H1 (cell line): ENCODE measurements around the gene OBSL1. TPM values are rescaled to one million over a fixed set of nuclear protein-coding genes. Genes with fewer than 3 reads are reported as not detected.

Experiments used
- CTCF ChIA-PET: fragments of 300-600 bp; sonication (Branson Sonifier 250); formaldehyde crosslinking; loops from one replicate; lab custom pipeline; 2021; ENCODE audit not compliant: partially characterized antibody; lab: Charles Lee
- POLR2A ChIA-PET: fragments of 300-600 bp; sonication (Branson Sonifier 250); formaldehyde crosslinking; loops from one replicate; lab custom pipeline; 2021; ENCODE audit warnings: inconsistent platforms; ENCODE audit not compliant: partially characterized antibody; lab: Charles Lee
- DNase-seq, 2 experiments: peaks; one replicate each; pipeline versions ENCODE4 v3.0.0 to v3.0.0-alpha.2; 2010 to 2022; ENCODE audit warnings: low spot score in 2 of 2, low read depth in 1 of 2, mixed read lengths in 1 of 2
- FAIRE-seq: peaks from 2 replicates; lab custom pipeline; 2011; peaks lifted over from hg19 to GRCh38; lab: Jason Lieb, UNC
- H2AFZ ChIP-seq: 2 replicates; pipeline ENCODE4 v1.8.1; 2012; ENCODE audit warnings: low read length, inconsistent platforms
- H2AK5ac ChIP-seq: 2 replicates; pipeline ENCODE4 v1.6.1; 2013; ENCODE audit warnings: low read depth, low read length
- H2BK120ac ChIP-seq: replicated peaks from 2 replicates; pipeline ENCODE3; 2013; ENCODE audit warnings: low read depth, low read length, inconsistent platforms
- H2BK12ac ChIP-seq: 2 replicates; pipeline ENCODE4 v1.6.1; 2013; ENCODE audit warnings: low read depth, low read length
- H2BK15ac ChIP-seq: 2 replicates; pipeline ENCODE4 v1.6.1; 2013; ENCODE audit warnings: low read length
- H2BK20ac ChIP-seq: 2 replicates; pipeline ENCODE4 v1.6.1; 2013; ENCODE audit warnings: low read length
- H2BK5ac ChIP-seq: 2 replicates; pipeline ENCODE4 v1.6.1; 2013; ENCODE audit warnings: low read depth, low read length
- H3K14ac ChIP-seq: 2 replicates; pipeline ENCODE4 v1.6.1; 2013; ENCODE audit warnings: inconsistent platforms; ENCODE audit not compliant: insufficient read length
- H3K18ac ChIP-seq: 2 replicates; pipeline ENCODE4 v1.6.1; 2013; ENCODE audit warnings: low read length; ENCODE audit errors: extremely low read depth
- H3K23ac ChIP-seq: 2 replicates; pipeline ENCODE4 v1.6.1; 2013; ENCODE audit warnings: inconsistent platforms; ENCODE audit not compliant: insufficient read length
- H3K23me2 ChIP-seq: 2 replicates; pipeline ENCODE4 v1.6.1; 2013; ENCODE audit warnings: low read depth, low read length
- H3K27ac ChIP-seq: 2 replicates; pipeline ENCODE4 v1.6.1; 2011; ENCODE audit warnings: low read depth, low read length, inconsistent platforms
- H3K27me3 ChIP-seq, 4 experiments: replicated peaks in 1 of 4; 1 replicate in 1 of 4; 2 replicates in 3 of 4; pipeline versions ENCODE4 v1.6.1 to v1.8.1; 2011 to 2013; ENCODE audit warnings: low read length in 3 of 4, mild to moderate bottlenecking in 3 of 4, inconsistent platforms in 2 of 4, mixed read lengths in 2 of 4, moderate library complexity in 1 of 4; ENCODE audit not compliant: control insufficient read depth in 3 of 4, insufficient read depth in 3 of 4; ENCODE audit errors: extremely low read depth in 1 of 4
- H3K36me3 ChIP-seq, 4 experiments: 2 replicates each; pipeline versions ENCODE4 v1.6.1 to v1.8.1; 2011 to 2013; ENCODE audit warnings: mild to moderate bottlenecking in 4 of 4, low read length in 3 of 4, moderate library complexity in 2 of 4, control low read depth in 1 of 4, inconsistent platforms in 1 of 4; ENCODE audit not compliant: insufficient read depth in 4 of 4, control insufficient read depth in 2 of 4
- H3K4ac ChIP-seq: replicated peaks from 2 replicates; pipeline ENCODE3; 2013; ENCODE audit warnings: low read length, low read depth, mixed read lengths, inconsistent platforms; ENCODE audit not compliant: insufficient read length
- H3K4me1 ChIP-seq, 4 experiments: replicated peaks in 1 of 4; 1 replicate in 1 of 4; 2 replicates in 3 of 4; pipeline versions ENCODE4 v1.6.1 to v1.8.1; 2011 to 2013; ENCODE audit warnings: low read length in 3 of 4, inconsistent platforms in 2 of 4, mixed read lengths in 1 of 4; ENCODE audit not compliant: insufficient read depth in 4 of 4, control insufficient read depth in 3 of 4
- H3K4me2 ChIP-seq, 2 experiments: 2 replicates each; pipeline versions ENCODE4 v1.6.1 to v1.8.1; 2011 to 2013; ENCODE audit warnings: low read depth in 2 of 2, low read length in 2 of 2, control low read depth in 1 of 2, inconsistent platforms in 1 of 2, mild to moderate bottlenecking in 1 of 2; ENCODE audit not compliant: insufficient read depth in 1 of 2
- H3K4me3 ChIP-seq, 4 experiments: fragments of 200-600, 300-600 bp in 1 of 4; sonication (generic), shearing (Covaris generic), sonication (Bioruptor Twin) in 1 of 4; 2 replicates each; pipeline versions ENCODE4 v1.5.1 to v1.8.1; 2011 to 2016; ENCODE audit warnings: low read length in 4 of 4, low read depth in 3 of 4, control low read depth in 2 of 4, inconsistent platforms in 2 of 4, mild to moderate bottlenecking in 2 of 4, mixed read lengths in 1 of 4, moderate library complexity in 1 of 4; ENCODE audit not compliant: insufficient read depth in 2 of 4; ENCODE audit errors: extremely low read depth in 1 of 4
- H3K56ac ChIP-seq: replicated peaks from 2 replicates; pipeline ENCODE3; 2013; ENCODE audit warnings: low read depth, mild to moderate bottlenecking, mixed read lengths, low read length, inconsistent platforms; ENCODE audit not compliant: insufficient read length
- H3K79me1 ChIP-seq: 2 replicates; pipeline ENCODE4 v1.6.1; 2013; ENCODE audit warnings: low read depth, low read length, control low read depth
- H3K79me2 ChIP-seq, 2 experiments: 2 replicates each; pipeline versions ENCODE4 v1.6.1 to v1.8.1; 2012 to 2013; ENCODE audit warnings: low read length in 2 of 2, mild to moderate bottlenecking in 2 of 2, inconsistent platforms in 1 of 2; ENCODE audit not compliant: insufficient read depth in 2 of 2, control insufficient read depth in 1 of 2
- H3K9ac ChIP-seq, 4 experiments: replicated peaks in 1 of 4; 1 replicate in 1 of 4; 2 replicates in 3 of 4; pipeline versions ENCODE4 v1.6.1 to v1.8.1; 2011 to 2013; ENCODE audit warnings: low read depth in 3 of 4, low read length in 3 of 4, control low read depth in 2 of 4, mild to moderate bottlenecking in 2 of 4, moderate library complexity in 2 of 4, inconsistent platforms in 1 of 4; ENCODE audit errors: extremely low read depth in 1 of 4
- H3K9me3 ChIP-seq, 2 experiments: 2 replicates each; pipeline versions ENCODE4 v1.6.1 to v1.8.1; 2012 to 2013; ENCODE audit warnings: mild to moderate bottlenecking in 2 of 2, moderate library complexity in 2 of 2, control low read depth in 1 of 2, inconsistent platforms in 1 of 2, low read depth in 1 of 2, low read length in 1 of 2, mixed read lengths in 1 of 2; ENCODE audit not compliant: insufficient read depth in 2 of 2
- H4K20me1 ChIP-seq, 2 experiments: replicated peaks in 1 of 2; 2 replicates each; pipeline versions ENCODE3 to v1.8.1; 2011 to 2013; ENCODE audit warnings: inconsistent platforms in 2 of 2, low read length in 2 of 2, mild to moderate bottlenecking in 1 of 2; ENCODE audit not compliant: insufficient read depth in 2 of 2, control insufficient read depth in 1 of 2
- H4K5ac ChIP-seq: 2 replicates; pipeline ENCODE4 v1.6.1; 2013; ENCODE audit warnings: low read length, low read depth, mixed read lengths, inconsistent platforms; ENCODE audit not compliant: insufficient read length
- H4K8ac ChIP-seq: 2 replicates; pipeline ENCODE4 v1.8.0; 2013; ENCODE audit warnings: mild to moderate bottlenecking, moderate library complexity, low read length, inconsistent platforms; ENCODE audit not compliant: insufficient read depth; ENCODE audit errors: extremely low read depth
- H4K91ac ChIP-seq: replicated peaks from 2 replicates; pipeline ENCODE3; 2013; ENCODE audit warnings: low read length, mixed read lengths, inconsistent platforms; ENCODE audit not compliant: insufficient read length
- ASH2L ChIP-seq: fragments of 200-600, 300-600 bp; sonication (generic); IDR thresholded peaks from one replicate; pipeline ENCODE4 v1.7.1; 2017; ENCODE audit warnings: low read length
- KDM4A ChIP-seq: IDR thresholded peaks from one replicate; pipeline ENCODE4 v1.7.1; 2012; ENCODE audit warnings: low read depth, mild to moderate bottlenecking, moderate library complexity, low read length, inconsistent platforms; ENCODE audit not compliant: severe bottlenecking
- RAD21 ChIP-seq, 2 experiments: IDR thresholded peaks in 1 of 2; conservative IDR thresholded peaks in 1 of 2; 2 replicates each; pipeline ENCODE4 v1.6.1; 2011; ENCODE audit warnings: low read depth in 2 of 2, low read length in 2 of 2, improper control_type of control experiment in 1 of 2, inconsistent platforms in 1 of 2, mild to moderate bottlenecking in 1 of 2, moderate library complexity in 1 of 2
- RBBP5 ChIP-seq: IDR thresholded peaks from 2 replicates; pipeline ENCODE4 v1.7.1; 2012; ENCODE audit warnings: low read depth, mild to moderate bottlenecking, inconsistent platforms, low read length, moderate library complexity, borderline replicate concordance
- SP1 ChIP-seq: IDR thresholded peaks from 2 replicates; pipeline ENCODE4 v1.6.1; 2011; ENCODE audit warnings: low read depth, low read length
- TAF7 ChIP-seq: optimal IDR thresholded peaks from 2 replicates; pipeline ENCODE3; 2011; ENCODE audit warnings: low read depth, mild to moderate bottlenecking, inconsistent platforms, low read length, moderate library complexity, borderline replicate concordance
- WGBS, 2 experiments: shearing (Covaris generic) in 1 of 2; methylation state at CpG; one replicate each; pipeline versions ENCODE4 v1.1.6 to v1.1.7; 2013 to 2015; ENCODE audit warnings: low lambda C conversion rate in 2 of 2, mixed read lengths in 2 of 2, inconsistent platforms in 1 of 2, low coverage in 1 of 2, missing lambda C conversion rate in 1 of 2; ENCODE audit not compliant: insufficient replicate concordance in 2 of 2, insufficient coverage in 1 of 2, insufficient read length in 1 of 2; ENCODE audit errors: extremely low coverage in 1 of 2, missing lambda C conversion rate in 1 of 2; 5-methylcytosine and 5-hydroxymethylcytosine counted together
- long read RNA-seq, 2 experiments: library from RNA in 1 of 2; library from capped mRNA in 1 of 2; stranded (forward); transcript quantifications; one replicate each; pipeline ENCODE4 v2.0.0, GENCODE V29; 2021; ENCODE audit warnings: inconsistent platforms in 1 of 2
- polyA minus RNA-seq, 3 experiments: library from RNA; depleted of rRNA, polyadenylated mRNA; stranded (reverse); fragments of >200 nt; gene quantifications; 1 replicate in 2 of 3; 2 replicates in 1 of 3; pipeline ENCODE4 v1.2.3, GENCODE V29; 2011
- polyA plus RNA-seq, 7 experiments: library from polyadenylated mRNA; depleted of rRNA in 3 of 7; stranded (reverse) in 5 of 7; unstranded in 2 of 7; fragments of >200 nt in 5 of 7; fragments of 200-250 nt in 2 of 7; gene quantifications; 1 replicate in 5 of 7; 2 replicates in 1 of 7; 4 replicates in 1 of 7; pipeline versions ENCODE4 v1.2.1 to v1.2.3, GENCODE V29; 2011 to 2013; ENCODE audit warnings: missing spikeins in 2 of 7, mixed read lengths in 2 of 7
- total RNA-seq: library from RNA; stranded (reverse); fragmentation: NEBNext Ultra II Directional; extraction: Animal tissue kit (Norgen Biotek cat#: 25700); gene quantifications from 2 replicates; pipeline ENCODE4 v1.2.1, GENCODE V29; 2021

The OBSL1 gene
- 127 and 135 TPM in 2 replicates for total RNA-seq
- polyA plus RNA-seq (2011; rRNA removed) = 116 and 205 TPM in 2 replicates
- 171 TPM for polyA plus RNA-seq (2011; cell fraction: cytosol; rRNA removed)
- 776 TPM for polyA plus RNA-seq (2011; cell fraction: nucleus; rRNA removed)
- 105 to 168 TPM (median 164 TPM) in 4 replicates for polyA plus RNA-seq (2012, experiment 1 of 2)
- polyA plus RNA-seq (2012, experiment 2 of 2) = 108 TPM
- 76.8 TPM for polyA plus RNA-seq (2013, experiment 1 of 2)
- 67.6 TPM for polyA plus RNA-seq (2013, experiment 2 of 2)
- 64.9 and 94.5 TPM in 2 replicates for polyA minus RNA-seq (2011; rRNA and poly(A)+ RNA removed)
- 91.4 TPM for polyA minus RNA-seq (2011; cell fraction: cytosol; rRNA and poly(A)+ RNA removed)
- polyA minus RNA-seq (2011; cell fraction: nucleus; rRNA and poly(A)+ RNA removed) = 160 TPM
- long read RNA-seq, experiment 1, transcript OBSL1-207 (3 exons, 662 nt) = minor isoform, 6 of 82 reads
- long read RNA-seq, experiment 1, transcript OBSL1-202 (9 exons, 3,297 nt) = major isoform, 8 of 82 reads
- long read RNA-seq, experiment 1, partial matches to known transcripts = 54 of 82 reads
- long read RNA-seq, experiment 1, other reads (novel, unspliced or antisense) = 10 of 82 reads
- long read RNA-seq, experiment 2, partial matches to known transcripts = 19 of 21 reads
- long read RNA-seq, experiment 2, other reads (novel, unspliced or antisense) = 2 of 21 reads

GRCh38 chr2:219571311-219572236, at the start of gene OBSL1:
OBSL1 (minus strand) TSS chr2:219571539; CDS start chr2:219571232, 307 bp downstream.
- 43% methylated on average over 12 of the region's 42 CpGs; no CpG with 5 or more reads in 1 of the 2 experiments for WGBS, 2 experiments
- H3K23me2 ChIP-seq = peaks cover 10% of the 10 kb centered on the region; the same call in 1 of the 2 replicates
- peak within 1 kb of the TSS; percentile 45 to 74 (median 58) for H3K4me3 ChIP-seq
- peak within 1 kb of the TSS; percentile 99 for H2BK12ac ChIP-seq
- no peak within 1 kb of the TSS for H2AFZ ChIP-seq
- H2BK15ac ChIP-seq = peak within 1 kb of the TSS; percentile 100
- H4K20me1 ChIP-seq = no peaks in the 10 kb centered on the region
- peak within 1 kb of the TSS; percentile 97 for H2BK5ac ChIP-seq
- H3K4me1 ChIP-seq = peaks cover 2 to 29% (median 22%) of the 10 kb centered on the region in 4 experiments
- peaks cover 0 to 2% (median 0%) of the 10 kb centered on the region in 4 experiments; a peak in 2 of 7 replicates for H3K27me3 ChIP-seq
- peak within 1 kb of the TSS; percentile 81 for H3K4ac ChIP-seq
- FAIRE-seq (no peak), DNase-seq (peak in 1 of 2 experiments; percentile 88)
- no peaks in the 10 kb centered on the region for H3K79me1 ChIP-seq
- peak within 1 kb of the TSS; percentile 67 to 79 for H3K4me2 ChIP-seq
- peaks cover 0 to 8% of the 10 kb centered on the region in 2 experiments; a peak in 1 of 4 replicates for H3K9me3 ChIP-seq
- no peak within 1 kb of the TSS for H3K23ac ChIP-seq
- peak within 1 kb of the TSS; percentile 96 for H3K18ac ChIP-seq
- peak within 1 kb of the TSS; percentile 77; the same call in 1 of the 2 replicates for H2BK20ac ChIP-seq
- CTCF ChIA-PET = interaction anchor here (0.7 to 2.9 kb wide), 22 partner anchors 10 to 189 kb away, joined by 3 to 34 read pairs (median 4); partner anchors contain the start of genes SLC4A3, STK11IP and TMEM198
- H2BK120ac ChIP-seq = peak within 1 kb of the TSS; percentile 9
- H4K8ac ChIP-seq = peak within 1 kb of the TSS; percentile 82
- POLR2A ChIA-PET = interaction anchor here (0.6 to 18.6 kb wide), 11 partner anchors 9 to 44 kb away, joined by 3 to 293 read pairs (median 6); partner anchors contain the start of genes CHPF, STK11IP and TMEM198
- H2AK5ac ChIP-seq = peak within 1 kb of the TSS; percentile 94; the same call in 1 of the 2 replicates
- peak within 1 kb of the TSS; percentile 42; the same call in 1 of the 2 replicates for H3K27ac ChIP-seq
- H4K5ac ChIP-seq = peak within 1 kb of the TSS; percentile 79
- peaks cover 0 to 25% (median 7%) of the 10 kb centered on the region in 4 experiments; a peak in 4 of 8 replicates for H3K36me3 ChIP-seq
- peak within 1 kb of the TSS; percentile 93 for H4K91ac ChIP-seq
- H3K9ac ChIP-seq = peak within 1 kb of the TSS; percentile 41 to 86 (median 64); a peak in 6 of 7 replicates
- no peak within 1 kb of the TSS for H3K14ac ChIP-seq
- peaks cover 0 to 7% of the 10 kb centered on the region in 2 experiments; a peak in 2 of 4 replicates for H3K79me2 ChIP-seq
- peak within 1 kb of the TSS; percentile 93 for H3K56ac ChIP-seq
- TF ChIP-seq SP1 (0 out of 2 replicates have a peak, but pooled peaks have one; percentile 18), TAF7 (peak; percentile 39), KDM4A (no peak), RAD21 (IDR thresholded peaks at IDR 0.05 in 1 of 2, conservative IDR thresholded peaks at IDR 0.05 in 1 of 2; ENCODE audit: low read depth in 2 of 2, low read length in 2 of 2) (no peak), RBBP5 (peak; percentile 72), ASH2L (no peak)
